A549 treated with GW870086 at 1 μM for 4 hours (cell line): ENCODE measurements around the gene RMRP. TPM values are rescaled to one million over a fixed set of nuclear protein-coding genes. Genes with fewer than 3 reads are reported as not detected.

Experiments used
- total RNA-seq: library from RNA; stranded (reverse); fragments of 200-300 nt; extraction: Qiagen RNA extraction; gene quantifications from 5 replicates; pipeline ENCODE4 v1.2.3, GENCODE V29; 2022; ENCODE audit warnings: low read depth

Gene RMRP
- total RNA-seq = 7.1 to 29.0 TPM in 2 of 5 replicates, not detected in the others

DNA sequence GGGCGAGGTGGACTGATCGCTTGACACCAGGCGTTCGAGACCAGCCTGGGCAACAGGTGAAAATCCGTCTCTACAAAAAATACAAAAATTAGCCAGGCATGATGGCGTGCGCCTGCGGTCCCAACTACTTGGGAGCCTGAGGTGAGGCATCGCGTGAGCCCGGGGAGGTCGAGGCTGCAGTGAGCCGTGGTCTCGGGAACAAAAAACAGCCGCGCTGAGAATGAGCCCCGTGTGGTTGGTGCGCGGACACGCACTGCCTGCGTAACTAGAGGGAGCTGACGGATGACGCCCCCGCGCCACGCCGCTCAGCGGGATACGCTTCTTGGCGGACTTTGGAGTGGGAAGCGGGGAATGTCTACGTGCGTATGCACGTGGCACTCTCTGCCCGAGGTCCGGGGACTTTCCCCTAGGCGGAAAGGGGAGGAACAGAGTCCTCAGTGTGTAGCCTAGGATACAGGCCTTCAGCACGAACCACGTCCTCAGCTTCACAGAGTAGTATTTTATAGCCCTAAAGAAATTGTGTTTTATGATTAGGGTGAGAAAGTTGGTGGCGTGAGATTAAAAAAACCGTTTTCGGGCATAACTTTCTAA is at the start of gene RMRP:
RMRP (minus strand) TSS at position 474 of the 591 bp plus-strand sequence.

GRCh38 chr9:35689542-35690293 is 31.9 kb upstream of the RMRP start, which contains the start of gene TPM2:
TPM2 (minus strand) TSS chr9:35689925; CDS start chr9:35689817, 108 bp downstream.

DNA sequence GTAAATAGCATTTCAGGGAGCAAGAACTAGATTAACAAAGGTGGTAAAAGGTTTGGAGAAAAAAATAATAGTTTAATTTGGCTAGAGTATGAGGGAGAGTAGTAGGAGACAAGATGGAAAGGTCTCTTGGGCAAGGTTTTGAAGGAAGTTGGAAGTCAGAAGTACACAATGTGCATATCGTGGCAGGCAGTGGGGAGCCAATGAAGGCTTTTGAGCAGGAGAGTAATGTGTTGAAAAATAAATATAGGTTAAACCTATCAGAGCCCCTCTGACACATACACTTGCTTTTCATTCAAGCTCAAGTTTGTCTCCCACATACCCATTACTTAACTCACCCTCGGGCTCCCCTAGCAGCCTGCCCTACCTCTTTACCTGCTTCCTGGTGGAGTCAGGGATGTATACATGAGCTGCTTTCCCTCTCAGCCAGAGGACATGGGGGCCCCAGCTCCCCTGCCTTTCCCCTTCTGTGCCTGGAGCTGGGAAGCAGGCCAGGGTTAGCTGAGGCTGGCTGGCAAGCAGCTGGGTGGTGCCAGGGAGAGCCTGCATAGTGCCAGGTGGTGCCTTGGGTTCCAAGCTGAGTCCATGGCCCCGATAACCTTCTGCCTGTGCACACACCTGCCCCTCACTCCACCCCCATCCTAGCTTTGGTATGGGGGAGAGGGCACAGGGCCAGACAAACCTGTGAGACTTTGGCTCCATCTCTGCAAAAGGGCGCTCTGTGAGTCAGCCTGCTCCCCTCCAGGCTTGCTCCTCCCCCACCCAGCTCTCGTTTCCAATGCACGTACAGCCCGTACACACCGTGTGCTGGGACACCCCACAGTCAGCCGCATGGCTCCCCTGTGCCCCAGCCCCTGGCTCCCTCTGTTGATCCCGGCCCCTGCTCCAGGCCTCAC is 15.6 kb upstream of the RMRP start, which contains the start of gene CA9:
CA9 (plus strand) TSS at position 797 of the 893 bp plus-strand sequence; CDS start at position 829, 32 bp downstream.

GRCh38 chr9:35664531-35665470 is 7.0 kb upstream of the RMRP start, which contains the start of gene ARHGEF39:
ARHGEF39 (minus strand) TSS chr9:35665195; CDS start chr9:35665169, 26 bp downstream.

GRCh38 chr9:35658137-35658967 is 533 bp upstream of the RMRP start, which contains the start of gene CCDC107:
CCDC107 (plus strand) TSS chr9:35658292; CDS start chr9:35658380, 88 bp downstream.

GRCh38 chr9:35650341-35651158 is 7.3 kb downstream of the RMRP start, which contains the start of gene SIT1:
SIT1 (minus strand) TSS chr9:35650931; CDS start chr9:35650853, 78 bp downstream.

GRCh38 chr9:35618325-35618727 is 39.5 kb downstream of the RMRP start, which contains the start of gene CD72:
CD72 (minus strand) TSS chr9:35618413; CDS start chr9:35618303, 110 bp downstream.

Other genes with a start within 250 kb of the RMRP start
- 25.2 to 32.1 TPM (median 30.5 TPM) in 5 replicates for gene RUSC2, start 167.9 kb downstream of the RMRP start, total RNA-seq
- 24.2 to 28.8 TPM (median 27.4 TPM) in 5 replicates for gene TESK1, start 52.8 kb downstream of the RMRP start, total RNA-seq
- gene CD72, start 39.6 kb downstream of the RMRP start, total RNA-seq = 0.06 to 0.31 TPM (median 0.14 TPM) in 4 of 5 replicates, not detected in the other
- not detected in 5 replicates for gene SIT1, start 7.1 kb downstream of the RMRP start, total RNA-seq
- gene CCDC107, start 273 bp upstream of the RMRP start, total RNA-seq = 24.0 to 31.8 TPM (median 31.0 TPM) in 5 replicates
- gene ARHGEF39, start 7.2 kb upstream of the RMRP start, total RNA-seq = 12.4 to 18.1 TPM (median 16.3 TPM) in 5 replicates
- 5.0 to 9.7 TPM (median 6.3 TPM) in 5 replicates for gene CA9, start 15.9 kb upstream of the RMRP start, total RNA-seq
- 629 to 695 TPM (median 677 TPM) in 5 replicates for gene TPM2, start 31.9 kb upstream of the RMRP start, total RNA-seq
- 117 to 128 TPM (median 120 TPM) in 5 replicates for gene TLN1, start 74.2 kb upstream of the RMRP start, total RNA-seq
- gene CREB3, start 74.6 kb upstream of the RMRP start, total RNA-seq = 55.4 to 63.4 TPM (median 58.6 TPM) in 5 replicates
- gene GBA2, start 91.2 kb upstream of the RMRP start, total RNA-seq = 27.0 to 37.9 TPM (median 37.4 TPM) in 5 replicates
- 12.0 to 17.1 TPM (median 15.7 TPM) in 5 replicates for gene RGP1, start 91.3 kb upstream of the RMRP start, total RNA-seq
- gene MSMP, start 96.3 kb upstream of the RMRP start, total RNA-seq = 0.32 TPM in 1 of 5 replicates, not detected in the others
- 4.7 to 7.4 TPM (median 5.5 TPM) in 5 replicates for gene NPR2, start 133.6 kb upstream of the RMRP start, total RNA-seq
- gene SPAG8, start 154.2 kb upstream of the RMRP start, total RNA-seq = 0.35 to 0.76 TPM (median 0.64 TPM) in 5 replicates
- 71.0 to 115 TPM (median 94.9 TPM) in 5 replicates for gene HINT2, start 157.0 kb upstream of the RMRP start, total RNA-seq
- gene FAM221B, start 170.7 kb upstream of the RMRP start, total RNA-seq = not detected in 5 replicates
- 2.0 to 4.0 TPM (median 3.0 TPM) in 5 replicates for gene TMEM8B, start 171.2 kb upstream of the RMRP start, total RNA-seq
- not detected in 5 replicates for gene OR13J1, start 212.4 kb upstream of the RMRP start, total RNA-seq
- gene HRCT1, start 248.2 kb upstream of the RMRP start, total RNA-seq = 0.16 to 0.32 TPM (median 0.28 TPM) in 5 replicates